Activated naive CD4-positive, alpha-beta T cell treated with anti-CD3 and anti-CD28 coated beads, Interleukin-2, amount 50 U/mL, for 16 hours (primary cell): Measurements from ENCODE around the gene COPB1.
"Not testable (repeated sequence)": the region's sequence is repeated elsewhere in the genome, so short reads cannot be mapped to it uniquely, and the experiment has no call there.

ENCODE experiments used
- DNase-seq: peaks from one replicate; pipeline ENCODE4 v3.0.0-alpha.2; 2020

COPB1 gene, protein sequence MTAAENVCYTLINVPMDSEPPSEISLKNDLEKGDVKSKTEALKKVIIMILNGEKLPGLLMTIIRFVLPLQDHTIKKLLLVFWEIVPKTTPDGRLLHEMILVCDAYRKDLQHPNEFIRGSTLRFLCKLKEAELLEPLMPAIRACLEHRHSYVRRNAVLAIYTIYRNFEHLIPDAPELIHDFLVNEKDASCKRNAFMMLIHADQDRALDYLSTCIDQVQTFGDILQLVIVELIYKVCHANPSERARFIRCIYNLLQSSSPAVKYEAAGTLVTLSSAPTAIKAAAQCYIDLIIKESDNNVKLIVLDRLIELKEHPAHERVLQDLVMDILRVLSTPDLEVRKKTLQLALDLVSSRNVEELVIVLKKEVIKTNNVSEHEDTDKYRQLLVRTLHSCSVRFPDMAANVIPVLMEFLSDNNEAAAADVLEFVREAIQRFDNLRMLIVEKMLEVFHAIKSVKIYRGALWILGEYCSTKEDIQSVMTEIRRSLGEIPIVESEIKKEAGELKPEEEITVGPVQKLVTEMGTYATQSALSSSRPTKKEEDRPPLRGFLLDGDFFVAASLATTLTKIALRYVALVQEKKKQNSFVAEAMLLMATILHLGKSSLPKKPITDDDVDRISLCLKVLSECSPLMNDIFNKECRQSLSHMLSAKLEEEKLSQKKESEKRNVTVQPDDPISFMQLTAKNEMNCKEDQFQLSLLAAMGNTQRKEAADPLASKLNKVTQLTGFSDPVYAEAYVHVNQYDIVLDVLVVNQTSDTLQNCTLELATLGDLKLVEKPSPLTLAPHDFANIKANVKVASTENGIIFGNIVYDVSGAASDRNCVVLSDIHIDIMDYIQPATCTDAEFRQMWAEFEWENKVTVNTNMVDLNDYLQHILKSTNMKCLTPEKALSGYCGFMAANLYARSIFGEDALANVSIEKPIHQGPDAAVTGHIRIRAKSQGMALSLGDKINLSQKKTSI

GRCh38 chr11:14499560-14500180 lies at the start of gene COPB1:
Gene COPB1 (minus strand): TSS chr11:14499811. CDS start chr11:14498928, 883 bp downstream.
- peak; percentile 92 for DNase-seq

DNA sequence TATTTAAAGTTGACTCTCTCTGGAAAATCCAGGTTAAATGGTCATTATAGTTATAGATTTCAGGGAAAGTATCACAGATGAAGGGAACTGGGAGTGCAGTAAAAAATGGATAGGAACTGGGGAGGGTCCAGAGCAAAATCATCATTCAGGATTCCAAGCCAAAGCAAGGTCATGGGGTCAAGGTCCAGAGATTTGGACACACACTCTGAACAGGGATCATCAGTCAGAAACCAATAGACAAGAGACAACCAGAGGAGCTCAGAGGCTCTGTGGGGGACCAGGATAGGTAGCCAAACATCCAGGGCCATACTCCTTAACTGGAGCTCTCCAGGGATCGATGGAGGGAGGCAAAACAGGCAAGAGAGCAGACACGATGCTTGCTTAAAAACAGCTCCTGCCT lies 47.8 kb upstream of the COPB1 start:
- DNase-seq: no peak

DNA sequence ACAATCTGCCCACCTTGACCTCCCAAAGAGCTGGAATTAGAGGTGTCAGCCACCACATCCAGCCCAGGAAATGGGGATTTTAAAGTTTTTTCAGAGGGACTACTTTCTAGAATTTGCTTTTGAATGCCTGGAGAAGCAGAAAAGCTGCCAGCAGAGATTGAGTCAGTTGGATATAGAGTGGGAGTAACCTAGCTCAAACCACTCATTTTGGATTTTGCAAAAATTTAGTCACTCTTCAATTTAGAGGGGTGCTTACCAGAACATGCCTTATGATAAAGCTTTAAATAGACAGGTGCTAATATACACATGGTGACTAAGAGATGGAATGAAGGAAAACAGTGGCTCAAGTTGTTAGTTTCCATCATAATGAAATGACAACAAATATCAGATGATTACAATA lies 47.1 kb upstream of the COPB1 start:
- no peak for DNase-seq

DNA sequence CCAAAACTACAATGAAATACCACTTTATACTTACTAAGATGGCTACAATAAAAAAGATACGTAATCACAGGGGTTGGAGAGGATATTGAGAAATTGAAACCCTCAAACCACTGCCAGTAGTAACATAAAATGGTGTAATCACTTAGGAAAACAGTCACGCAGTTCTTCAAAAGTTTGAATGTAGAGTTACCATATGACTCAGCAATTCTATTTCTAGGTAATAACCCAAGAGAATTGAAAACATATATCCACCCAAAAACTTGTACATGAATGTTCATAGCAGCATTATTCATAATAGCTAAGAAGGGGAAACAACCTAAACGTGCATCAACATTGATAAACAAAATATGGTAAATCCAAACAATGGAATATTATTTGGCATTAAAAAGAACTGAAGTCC lies 45.0 kb upstream of the COPB1 start:
- DNase-seq: no peak

- no peak for DNase-seq
Observed at GRCh38 chr11:14543260-14543659, 43.6 kb upstream of the COPB1 start.

- DNase-seq: no peak
Observed at GRCh38 chr11:14542324-14542723, 42.7 kb upstream of the COPB1 start.

GRCh38 chr11:14541192-14541947 lies 41.8 kb upstream of the COPB1 start:
- DNase-seq: no peak

DNA sequence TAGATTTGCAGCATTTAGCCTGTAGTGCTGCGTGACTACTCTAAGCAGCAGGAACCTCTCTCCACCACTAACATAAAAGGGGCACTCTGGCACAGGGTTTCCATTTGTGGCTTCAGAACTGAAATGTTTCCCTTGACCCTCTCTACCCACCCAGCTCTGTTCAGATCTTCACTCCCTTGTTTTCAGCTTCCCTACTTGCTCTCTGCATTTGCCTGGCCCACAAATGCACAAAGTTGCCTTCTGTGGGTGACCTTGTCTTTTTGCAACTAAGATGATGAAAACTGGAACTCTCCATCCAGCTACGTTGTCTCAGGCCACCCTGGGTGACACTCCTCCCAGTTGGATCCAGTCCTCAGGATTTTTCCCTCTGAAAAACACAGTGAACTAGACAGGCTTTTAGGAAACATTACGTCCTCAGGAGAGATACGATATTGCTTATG lies 40.4 kb upstream of the COPB1 start:
- DNase-seq: no peak

DNA sequence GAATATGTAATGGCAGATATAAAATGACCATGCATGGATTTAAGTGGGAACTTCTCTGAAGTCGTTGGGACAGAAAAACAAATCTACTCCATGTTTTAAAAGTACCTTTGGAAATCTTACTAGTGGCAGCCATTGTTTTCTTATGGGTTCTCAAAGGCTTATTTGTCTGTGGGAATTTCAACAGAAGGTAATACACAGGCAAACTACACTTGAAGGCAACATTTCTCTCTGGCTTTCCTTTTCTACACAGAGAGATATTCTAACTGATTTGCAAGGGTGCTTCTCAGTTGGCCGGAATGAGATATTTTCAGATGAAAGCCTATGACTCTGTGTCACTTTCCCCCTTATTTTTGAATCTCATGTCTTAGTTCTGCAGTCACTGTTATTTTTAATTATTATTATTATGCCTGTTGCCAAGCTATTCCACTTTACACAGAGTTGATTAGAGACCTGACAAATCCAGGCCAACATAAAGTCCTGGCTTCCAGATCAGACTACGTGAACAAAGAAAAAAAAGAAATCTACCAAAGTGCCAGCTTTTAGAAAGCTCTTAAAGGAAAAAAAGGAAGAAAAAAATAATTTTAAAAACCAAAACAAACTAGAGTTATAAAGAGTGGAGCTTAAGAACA lies 39.4 kb upstream of the COPB1 start:
- no peak for DNase-seq

GRCh38 chr11:14538271-14538925 lies 38.8 kb upstream of the COPB1 start:
- DNase-seq: no peak

GRCh38 chr11:14537134-14537599 lies 37.6 kb upstream of the COPB1 start:
- peak; percentile 45 for DNase-seq

DNA sequence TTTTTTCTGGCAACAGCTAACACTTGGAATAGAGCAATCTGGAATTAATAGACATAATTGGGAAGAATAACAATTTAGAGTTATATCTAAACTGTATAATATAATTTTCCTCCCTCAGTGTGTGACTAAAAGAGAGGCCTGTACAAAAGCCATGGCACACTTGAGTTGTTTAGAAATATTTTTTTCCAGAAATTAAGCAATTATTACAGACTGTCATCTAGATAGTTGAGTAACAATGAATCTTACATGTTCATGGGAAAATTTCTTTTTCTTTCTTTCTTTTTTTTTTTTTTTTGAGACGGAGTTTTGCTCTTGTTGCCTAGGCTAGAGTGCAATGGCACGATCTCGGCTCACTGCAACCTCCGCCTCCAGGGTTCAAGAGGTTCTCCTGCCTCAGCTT lies 35.6 kb upstream of the COPB1 start:
- DNase-seq: not testable (repeated sequence)

DNA sequence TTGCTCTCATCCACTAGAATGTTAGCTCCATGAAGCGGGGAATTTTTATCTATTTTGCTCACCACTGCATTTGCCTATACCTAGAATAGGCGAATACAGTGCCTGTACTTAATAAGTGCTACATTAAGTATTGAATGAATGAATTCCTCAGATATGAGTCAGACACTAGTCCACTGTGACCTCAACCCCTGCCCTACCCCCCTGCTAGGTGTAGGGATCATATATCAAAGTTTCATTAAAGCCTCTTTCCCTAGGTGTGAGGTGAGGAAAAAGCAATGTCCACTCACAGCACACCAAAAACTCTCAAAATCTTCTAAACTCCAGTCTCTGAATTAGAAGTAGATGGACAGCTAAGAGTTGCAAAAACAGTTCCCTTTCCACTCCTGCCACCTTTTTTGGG lies 30.3 kb upstream of the COPB1 start:
- no peak for DNase-seq

DNA sequence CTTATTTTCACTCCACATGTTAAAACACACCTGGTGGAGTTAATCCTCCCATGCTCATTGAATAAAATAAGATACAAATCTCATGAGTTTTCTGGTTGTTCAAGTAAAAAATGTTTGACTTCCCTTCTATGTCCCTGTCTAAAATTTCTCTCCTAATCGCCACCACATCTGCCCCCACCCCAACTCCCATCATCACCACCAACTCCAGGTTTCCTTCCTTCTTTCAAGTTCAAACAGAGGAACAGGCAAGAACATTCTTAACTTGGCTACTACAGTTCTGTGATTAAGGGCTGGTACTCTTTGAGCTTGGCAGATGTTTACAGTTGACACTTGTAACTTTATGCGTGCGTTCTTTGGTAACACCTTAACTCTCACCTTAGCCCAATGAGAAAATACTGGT lies 29.7 kb upstream of the COPB1 start:
- no peak for DNase-seq

DNA sequence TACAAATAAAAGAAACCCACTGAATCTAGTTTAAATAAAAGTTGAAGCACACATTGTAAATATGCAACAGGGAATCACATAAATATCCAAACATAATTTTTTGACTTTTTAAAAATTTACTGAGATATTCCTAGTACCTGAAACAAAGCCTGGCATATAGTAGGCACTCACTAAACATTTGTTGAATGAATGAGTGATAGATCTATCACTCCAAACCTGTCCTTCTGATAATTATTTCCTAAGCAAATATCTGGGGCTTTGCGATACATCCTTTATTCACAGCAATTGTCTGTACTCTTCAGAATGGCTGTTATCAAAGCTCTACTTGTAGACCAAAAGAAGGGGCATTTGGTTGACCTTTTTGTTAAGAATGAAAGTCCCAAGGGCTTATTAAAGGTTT lies 23.2 kb upstream of the COPB1 start:
- DNase-seq: no peak

GRCh38 chr11:14522245-14522644 lies 22.6 kb upstream of the COPB1 start:
- no peak for DNase-seq

- no peak for DNase-seq
Observed at GRCh38 chr11:14520747-14521151, 21.1 kb upstream of the COPB1 start.

DNA sequence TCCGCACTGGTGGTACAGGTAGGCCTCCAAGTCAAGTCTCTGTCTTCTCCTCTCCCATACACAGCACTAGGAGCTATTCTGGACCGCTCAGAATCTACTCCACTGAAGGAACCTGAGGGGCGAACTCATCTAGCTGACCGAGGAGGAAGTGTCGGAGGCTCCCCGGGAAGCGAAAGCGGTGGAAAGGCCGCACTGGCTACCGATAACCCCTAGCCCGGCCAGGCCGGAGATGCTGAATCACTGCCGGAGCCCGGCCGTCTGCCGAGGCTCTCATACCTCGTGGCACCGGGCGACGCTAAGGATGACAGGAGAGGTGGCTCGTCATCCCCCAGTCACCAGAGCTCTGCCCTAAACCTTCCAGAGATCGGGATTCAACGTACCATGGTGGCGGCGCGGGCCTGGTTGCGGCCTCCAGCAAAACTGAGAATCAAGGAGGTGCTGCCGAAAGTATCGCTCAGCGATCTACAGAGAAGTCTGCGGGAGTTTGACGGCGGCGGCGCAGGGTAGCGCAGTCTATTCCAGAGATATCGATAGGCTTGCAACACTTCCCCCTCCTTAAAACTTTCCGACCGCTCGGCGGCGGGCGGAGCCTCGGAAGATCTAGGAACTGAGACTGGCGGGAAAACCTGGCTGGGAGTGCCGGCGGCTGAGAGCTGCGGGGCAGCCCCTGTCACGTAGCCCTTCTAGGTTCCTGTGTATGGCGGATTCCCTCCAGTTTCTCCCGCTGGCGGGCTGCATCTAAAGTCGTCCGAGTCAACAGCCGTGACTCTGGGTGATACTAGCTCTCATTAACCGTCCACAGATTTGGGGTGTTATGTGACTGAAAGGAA lies 20.5 kb upstream of the COPB1 start, which contains the start of gene PSMA1:
PSMA1 (minus strand) TSS at position 470 of the 830 bp plus-strand sequence; CDS start at position 383, 87 bp downstream.
- DNase-seq: peak; percentile 92

- DNase-seq: peak; percentile 26
Observed at GRCh38 chr11:14519597-14519916, 19.9 kb upstream of the COPB1 start.

DNA sequence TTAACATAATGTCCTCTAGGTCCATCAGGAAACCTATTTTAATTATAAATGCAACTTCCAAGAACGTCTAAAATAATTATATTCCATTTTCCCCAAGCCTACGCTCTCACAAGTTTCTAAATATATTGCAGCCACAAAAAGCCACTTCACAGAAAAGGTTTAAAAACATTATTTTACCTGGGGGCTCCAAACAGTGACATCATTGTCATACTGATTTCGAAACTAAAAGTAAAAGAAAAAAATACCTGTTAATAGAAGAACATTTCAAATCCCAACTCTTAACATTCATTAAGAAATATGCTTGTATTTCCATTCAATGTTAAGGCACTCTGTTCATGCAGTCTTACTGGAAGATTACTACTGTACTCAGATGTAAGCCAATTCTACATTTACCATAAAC lies 19.2 kb upstream of the COPB1 start:
- DNase-seq: no peak
